OCI-LY1 (cell line): ENCODE data around the gene CIB2.

Experiments
- H2AFZ ChIP-seq: fragments of 200-600 bp; sonication (generic), shearing (Covaris generic); 2 replicates; pipeline ENCODE4 v1.6.0; 2014; ENCODE audit warnings: antibody characterized with exemption, mild to moderate bottlenecking, low read length
- H3F3A ChIP-seq: fragments of 200-600 bp; sonication (generic), shearing (Covaris generic); 2 replicates; pipeline ENCODE4 v1.6.0; 2014; ENCODE audit warnings: mild to moderate bottlenecking, antibody characterized with exemption, low read length, moderate library complexity; ENCODE audit not compliant: insufficient read depth
- H3K27ac ChIP-seq: fragments of 200-600 bp; sonication (generic); 2 replicates; pipeline ENCODE4 v1.5.1; 2014; ENCODE audit warnings: low read length, mixed run types, mild to moderate bottlenecking, low read depth; ENCODE audit not compliant: poor library complexity, severe bottlenecking
- H3K27me3 ChIP-seq: fragments of 200-600 bp; sonication (generic); 2 replicates; pipeline ENCODE4 v1.6.0; 2014; ENCODE audit warnings: antibody characterized with exemption, mild to moderate bottlenecking, low read length, moderate library complexity; ENCODE audit not compliant: insufficient read depth
- H3K36me3 ChIP-seq: fragments of 200-600 bp; sonication (generic); 2 replicates; pipeline ENCODE4 v1.6.1; 2014; ENCODE audit warnings: mild to moderate bottlenecking, antibody characterized with exemption, low read length, moderate library complexity, mixed read lengths; ENCODE audit not compliant: insufficient read depth
- H3K4me1 ChIP-seq: fragments of 200-600 bp; sonication (generic); 2 replicates; pipeline ENCODE4 v1.5.1; 2014; ENCODE audit warnings: mild to moderate bottlenecking, low read length, moderate library complexity; ENCODE audit not compliant: insufficient read depth, severe bottlenecking
- H3K4me2 ChIP-seq: fragments of 200-600 bp; sonication (generic), shearing (Covaris generic); 2 replicates; pipeline ENCODE4 v1.6.1; 2014; ENCODE audit warnings: low read length
- H3K4me3 ChIP-seq: fragments of 200-600 bp; sonication (generic); 2 replicates; pipeline ENCODE4 v1.5.1; 2014; ENCODE audit warnings: low read length, low read depth, mild to moderate bottlenecking, mixed read lengths; ENCODE audit not compliant: poor library complexity, severe bottlenecking
- H3K79me2 ChIP-seq: fragments of 200-600 bp; shearing (Covaris generic); 2 replicates; pipeline ENCODE4 v1.6.1; 2016; ENCODE audit warnings: mixed run types, low read length, mixed read lengths; ENCODE audit not compliant: insufficient read depth
- H3K9ac ChIP-seq: fragments of 200-600 bp; sonication (generic), shearing (Covaris generic); 2 replicates; pipeline ENCODE4 v1.6.1; 2014; ENCODE audit warnings: mild to moderate bottlenecking, low read length, mixed read lengths
- H3K9me2 ChIP-seq: fragments of 200-600 bp; sonication (generic), shearing (Covaris generic); 2 replicates; pipeline ENCODE4 v1.6.1; 2014; ENCODE audit warnings: low read depth, mild to moderate bottlenecking, low read length, mixed read lengths
- H3K9me3 ChIP-seq: fragments of 200-600 bp; shearing (Covaris generic); 2 replicates; pipeline ENCODE4 v1.6.1; 2014; ENCODE audit warnings: low read length, mixed read lengths
- H4K20me1 ChIP-seq: fragments of 200-600 bp; sonication (generic), shearing (Covaris generic); 2 replicates; pipeline ENCODE4 v1.6.0; 2016; ENCODE audit warnings: mild to moderate bottlenecking, low read length; ENCODE audit not compliant: insufficient read depth
- CTCF ChIP-seq: fragments of 200-600 bp; sonication (generic), shearing (Covaris generic); IDR thresholded peaks from 2 replicates; pipeline ENCODE4 v1.5.1; 2017; ENCODE audit warnings: mild to moderate bottlenecking, antibody characterized with exemption, low read length, moderate library complexity, mixed read lengths
- EZH2 ChIP-seq: fragments of 200-600 bp; sonication (generic), shearing (Covaris generic); IDR thresholded peaks from 2 replicates; pipeline ENCODE4 v1.8.0; 2017; ENCODE audit warnings: borderline replicate concordance, mixed run types, mild to moderate bottlenecking, antibody characterized with exemption, low read length, moderate library complexity, mixed read lengths

Gene CIB2

GRCh38 chr15:78109156-78109555 is 22.1 kb downstream of the CIB2 start:
- Histone ChIP-seq H3K4me2 (no peak overlapping the region), H3K27me3 (no peaks in the 10 kb centered on the region), H3K36me3 (no peaks in the 10 kb centered on the region), H4K20me1 (no peaks in the 10 kb centered on the region), H3K4me1 (no peaks in the 10 kb centered on the region), H3K9ac (no peak overlapping the region), H3K27ac (no peak overlapping the region), H3F3A (no peaks in the 10 kb centered on the region), H3K9me3 (no peaks in the 10 kb centered on the region), H3K4me3 (no peak overlapping the region), H3K79me2 (no peaks in the 10 kb centered on the region), H3K9me2 (no peaks in the 10 kb centered on the region), H2AFZ (no peak overlapping the region)
- TF ChIP-seq CTCF (no peak), EZH2 (no peak)

GRCh38 chr15:78108300-78109084 is 22.8 kb downstream of the CIB2 start:
- H3K9me2 ChIP-seq: no peaks in the 10 kb centered on the region
- H4K20me1 ChIP-seq: no peaks in the 10 kb centered on the region
- H3F3A ChIP-seq: no peaks in the 10 kb centered on the region
- H3K9me3 ChIP-seq: no peaks in the 10 kb centered on the region
- H3K79me2 ChIP-seq: no peaks in the 10 kb centered on the region
- H3K9ac ChIP-seq: no peak overlapping the region
- no peak overlapping the region for H3K4me3 ChIP-seq
- H3K27ac ChIP-seq: no peak overlapping the region
- H3K27me3 ChIP-seq: no peaks in the 10 kb centered on the region
- TF ChIP-seq EZH2 (no peak), CTCF (peak; percentile 98)
- H2AFZ ChIP-seq: no peak overlapping the region
- no peaks in the 10 kb centered on the region for H3K4me1 ChIP-seq
- H3K4me2 ChIP-seq: no peak overlapping the region
- no peaks in the 10 kb centered on the region for H3K36me3 ChIP-seq

GRCh38 chr15:78107471-78107870 is 23.8 kb downstream of the CIB2 start:
- H3K27ac ChIP-seq: no peak overlapping the region
- no peaks in the 10 kb centered on the region for H3K9me2 ChIP-seq
- no peak overlapping the region for H3K4me2 ChIP-seq
- H3K79me2 ChIP-seq: no peaks in the 10 kb centered on the region
- H2AFZ ChIP-seq: no peak overlapping the region
- H3K9me3 ChIP-seq: no peaks in the 10 kb centered on the region
- TF ChIP-seq EZH2 (no peak), CTCF (no peak)
- no peaks in the 10 kb centered on the region for H3K36me3 ChIP-seq
- no peak overlapping the region for H3K4me3 ChIP-seq
- no peaks in the 10 kb centered on the region for H3K4me1 ChIP-seq
- H4K20me1 ChIP-seq: no peaks in the 10 kb centered on the region
- no peaks in the 10 kb centered on the region for H3F3A ChIP-seq
- H3K9ac ChIP-seq: no peak overlapping the region
- no peaks in the 10 kb centered on the region for H3K27me3 ChIP-seq
